Measurements from ENCODE around the gene NPS.

The NPS gene

GRCh38 chr10:127550861-127551260, 1.8 kb downstream of the NPS start:
- no peak overlapping the region for H2AFZ ChIP-seq
- H3K27me3 ChIP-seq (ENCODE audit: control insufficient read depth, insufficient read depth, low read length), result peaks cover 4% of the 10 kb centered on the region
- no peak overlapping the region for H3K4me3 ChIP-seq (ENCODE audit: low read depth, low read length)
- no peak for TF ChIP-seq CTCF (IDR thresholded peaks at IDR 0.05)
- no peaks in the 10 kb centered on the region for H3K9me3 ChIP-seq (ENCODE audit: control insufficient read depth, low read length)
- no peaks in the 10 kb centered on the region for H3K79me2 ChIP-seq
- no peaks in the 10 kb centered on the region for H3K4me1 ChIP-seq
- H3K27ac ChIP-seq, result no peak overlapping the region
- H3K9ac ChIP-seq, result no peak overlapping the region
- no peak overlapping the region for H3K4me2 ChIP-seq (ENCODE audit: low read length)
- no peaks in the 10 kb centered on the region for H3K36me3 ChIP-seq (ENCODE audit: control insufficient read depth, insufficient read depth, low read length)

GRCh38 chr10:127552446-127552845, 3.3 kb downstream of the NPS start:
- no peak for TF ChIP-seq CTCF (IDR thresholded peaks at IDR 0.05)
- Histone ChIP-seq H3K4me2 (ENCODE audit: low read length) (no peak overlapping the region), H3K9me3 (ENCODE audit: control insufficient read depth, low read length) (no peaks in the 10 kb centered on the region), H3K9ac (no peak overlapping the region), H2AFZ (no peak overlapping the region), H3K36me3 (ENCODE audit: control insufficient read depth, insufficient read depth, low read length) (no peaks in the 10 kb centered on the region), H3K4me1 (no peaks in the 10 kb centered on the region), H3K27me3 (ENCODE audit: control insufficient read depth, insufficient read depth, low read length) (peaks cover 4% of the 10 kb centered on the region), H3K27ac (no peak overlapping the region), H3K4me3 (ENCODE audit: low read depth, low read length) (no peak overlapping the region), H3K79me2 (no peaks in the 10 kb centered on the region)

GRCh38 chr10:127553417-127553816, 4.3 kb downstream of the NPS start:
- no peaks in the 10 kb centered on the region for H3K79me2 ChIP-seq

GRCh38 chr10:127556916-127557315, 7.8 kb downstream of the NPS start:
- Histone ChIP-seq H3K4me3 (ENCODE audit: low read depth, low read length) (no peak overlapping the region), H3K79me2 (no peaks in the 10 kb centered on the region), H3K27ac (no peak overlapping the region)

More at GRCh38 chr10:127553417-127553816, 4.3 kb downstream of the NPS start:
- Histone ChIP-seq H3K9ac (no peak overlapping the region), H3K4me3 (ENCODE audit: low read depth, low read length) (no peak overlapping the region), H3K27ac (no peak overlapping the region), H3K36me3 (ENCODE audit: control insufficient read depth, insufficient read depth, low read length) (no peaks in the 10 kb centered on the region), H2AFZ (no peak overlapping the region), H3K27me3 (ENCODE audit: control insufficient read depth, insufficient read depth, low read length) (peaks cover 4% of the 10 kb centered on the region), H3K4me2 (ENCODE audit: low read length) (no peak overlapping the region), H3K4me1 (no peaks in the 10 kb centered on the region), H3K9me3 (ENCODE audit: control insufficient read depth, low read length) (no peaks in the 10 kb centered on the region)
- no peak for TF ChIP-seq CTCF (IDR thresholded peaks at IDR 0.05)

More at GRCh38 chr10:127556916-127557315, 7.8 kb downstream of the NPS start:
- no peaks in the 10 kb centered on the region for H3K36me3 ChIP-seq (ENCODE audit: control insufficient read depth, insufficient read depth, low read length)
- no peak overlapping the region for H3K4me2 ChIP-seq (ENCODE audit: low read length)
- no peak overlapping the region for H3K9ac ChIP-seq
- no peaks in the 10 kb centered on the region for H3K4me1 ChIP-seq
- H3K9me3 ChIP-seq (ENCODE audit: control insufficient read depth, low read length), result no peaks in the 10 kb centered on the region
- no peak overlapping the region for H2AFZ ChIP-seq
- no peak for TF ChIP-seq CTCF (IDR thresholded peaks at IDR 0.05)
- H3K27me3 ChIP-seq (ENCODE audit: control insufficient read depth, insufficient read depth, low read length), result peaks cover 4% of the 10 kb centered on the region
